GM19372 (cell line): ENCODE results near the gene ALDH18A1.
"Not testable (repeated sequence)": the region's sequence is repeated elsewhere in the genome, so short reads cannot be mapped to it uniquely, and the experiment has no call there.

ENCODE experiments used
- ATAC-seq: cut with Tn5 transposase; IDR thresholded peaks from one replicate; pipeline ENCODE4 v1.9.1; 2021; ENCODE audit warnings: mild to moderate bottlenecking, low read depth, moderate library complexity; ENCODE audit not compliant: unreplicated experiment

Gene ALDH18A1

GRCh38 chr10:95651346-95652060, 5.0 kb downstream of the ALDH18A1 start:
- no peak for ATAC-seq

DNA sequence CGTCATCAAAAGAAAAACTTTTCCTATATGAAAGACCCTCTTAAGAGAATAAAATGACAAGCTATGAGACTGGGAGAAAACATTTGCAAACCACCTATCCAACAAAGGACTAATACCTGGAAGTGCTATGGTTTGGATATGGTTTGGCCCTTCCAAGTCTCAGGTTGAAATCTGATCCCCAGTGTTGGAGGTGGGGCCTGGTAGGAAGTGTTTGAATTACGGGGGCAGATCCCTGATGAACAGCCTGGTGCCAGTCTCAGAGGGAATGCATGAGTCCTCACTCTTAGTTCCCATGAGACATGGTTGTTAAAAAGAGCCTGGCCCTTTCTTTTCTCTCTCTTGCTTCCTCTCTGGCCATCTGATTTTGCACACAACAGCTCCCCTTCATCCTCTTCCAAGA, 6.3 kb downstream of the ALDH18A1 start:
- ATAC-seq = no peak

- no peak for ATAC-seq
These were observed 8.4 kb downstream of the ALDH18A1 start for GRCh38 chr10:95648138-95648537.

- no peak for ATAC-seq
These were observed 10.4 kb downstream of the ALDH18A1 start for GRCh38 chr10:95646160-95646559.

DNA sequence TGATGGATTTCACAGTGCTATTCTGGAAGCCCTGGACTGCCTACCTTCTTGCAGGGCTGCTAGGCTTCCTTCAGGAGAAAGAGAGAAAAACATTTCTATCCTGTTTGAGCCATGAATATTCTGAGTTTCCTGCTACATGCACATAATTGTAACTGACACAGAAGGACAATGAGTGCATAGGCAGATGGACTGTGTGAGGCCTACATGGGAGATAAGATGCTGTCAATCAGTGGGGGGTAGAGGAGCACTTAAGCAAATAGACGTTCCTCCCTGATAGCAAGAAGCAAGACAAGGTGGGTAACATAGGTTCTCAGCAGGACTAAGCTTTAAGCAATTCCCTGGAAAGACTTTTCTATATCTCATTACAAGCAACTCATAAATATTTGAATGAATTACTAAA, 11.6 kb downstream of the ALDH18A1 start:
- no peak for ATAC-seq

DNA sequence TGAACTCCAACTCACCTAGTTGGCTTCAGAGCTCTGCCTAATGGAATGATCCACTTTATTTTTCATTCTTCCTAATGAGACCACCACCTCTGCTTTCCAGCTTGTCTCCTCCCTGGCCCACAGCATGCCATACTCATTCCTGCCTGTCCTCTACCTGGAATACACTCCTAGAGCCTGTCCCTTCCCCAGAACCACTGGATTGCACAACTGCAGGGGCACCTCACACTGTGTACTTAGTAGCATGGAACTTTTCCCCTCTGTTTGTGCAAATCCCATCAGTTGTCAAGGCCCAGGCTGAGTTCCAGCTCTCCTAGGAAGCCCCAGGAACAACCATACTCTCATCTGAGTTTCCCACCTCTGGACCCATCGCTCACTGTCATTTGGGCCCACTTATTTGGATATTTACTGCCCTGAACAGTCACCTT, 15.6 kb downstream of the ALDH18A1 start:
- no peak for ATAC-seq

DNA sequence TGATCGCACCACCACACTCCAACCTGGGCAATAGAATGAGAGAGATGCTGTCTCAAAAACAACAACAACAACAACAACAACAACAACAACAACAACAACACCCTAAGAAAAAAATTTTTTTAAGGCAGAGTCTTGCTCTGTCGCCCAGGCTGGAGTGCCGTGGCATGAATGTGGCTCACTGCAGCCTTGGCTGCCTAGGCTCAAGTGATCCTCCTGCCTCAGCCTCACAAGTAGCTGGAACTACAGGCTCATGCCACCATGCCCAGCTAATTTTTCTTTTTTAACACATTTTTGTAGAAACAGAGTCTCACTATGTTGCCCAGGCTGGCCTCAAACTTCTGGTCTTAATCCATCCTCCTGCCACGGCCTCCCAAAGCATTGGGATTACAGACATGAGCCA, 18.6 kb downstream of the ALDH18A1 start:
- ATAC-seq = no peak

GRCh38 chr10:95637140-95637539, 19.4 kb downstream of the ALDH18A1 start:
- no peak for ATAC-seq

GRCh38 chr10:95635319-95635733, 21.2 kb downstream of the ALDH18A1 start:
- no peak for ATAC-seq

DNA sequence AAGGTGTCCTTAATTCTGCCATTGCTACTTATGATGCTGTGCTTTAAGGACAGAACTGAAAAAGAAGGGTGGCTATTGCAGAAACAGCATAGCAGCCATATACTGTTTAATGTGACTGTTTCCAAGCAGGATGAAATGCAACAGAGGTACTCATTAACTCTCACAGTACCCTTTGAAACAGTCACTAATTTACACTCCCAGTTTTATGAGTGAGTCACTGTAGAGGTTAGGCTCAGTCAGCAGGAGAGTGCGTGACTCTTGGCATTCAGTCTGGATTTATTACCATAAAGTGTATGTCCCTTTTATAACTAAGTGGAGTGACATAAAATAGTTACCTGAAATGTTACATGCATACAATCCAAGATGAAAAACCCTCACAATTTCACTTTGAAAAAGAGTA, 27.7 kb downstream of the ALDH18A1 start:
- no peak for ATAC-seq

GRCh38 chr10:95626500-95626899, 30.0 kb downstream of the ALDH18A1 start:
- no peak for ATAC-seq

DNA sequence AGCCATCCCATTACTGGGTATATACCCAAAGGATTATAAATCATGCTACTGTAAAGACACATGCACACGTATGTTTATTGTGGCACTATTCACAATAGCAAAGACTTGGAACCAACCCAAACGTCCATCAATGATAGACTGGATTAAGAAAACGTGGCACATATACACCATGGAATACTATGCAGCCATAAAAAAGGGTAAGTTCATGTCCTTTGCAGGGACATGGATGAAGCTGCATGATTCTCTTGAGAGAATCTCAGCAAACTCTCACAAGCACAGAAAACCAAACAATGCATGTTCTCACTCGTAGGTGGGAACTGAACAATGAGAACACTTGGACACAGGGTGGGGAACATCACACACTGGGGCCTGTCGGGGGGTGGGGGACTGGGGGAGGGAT, 36.1 kb downstream of the ALDH18A1 start:
- ATAC-seq = not testable (repeated sequence)

DNA sequence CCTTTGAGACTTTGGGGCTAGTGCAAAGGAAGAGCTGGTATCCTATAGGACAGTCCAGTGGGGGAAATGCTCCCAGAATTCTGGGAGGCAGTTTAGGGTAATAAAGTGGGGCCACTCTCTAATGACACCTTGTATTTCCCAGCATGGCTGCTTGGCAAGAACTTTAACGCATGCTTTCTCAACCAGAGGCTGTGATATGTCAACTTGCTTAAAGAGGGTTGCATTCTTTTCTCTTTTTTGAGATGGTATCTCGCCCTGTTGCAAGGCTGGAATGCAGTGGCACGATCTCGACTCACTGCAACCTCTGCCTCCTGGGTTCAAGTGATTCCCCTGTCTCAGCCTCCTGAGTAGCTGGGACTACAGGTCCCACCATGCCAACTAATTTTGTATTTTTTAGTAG, 38.4 kb downstream of the ALDH18A1 start:
- ATAC-seq = no peak

- no peak for ATAC-seq
These were observed 40.1 kb downstream of the ALDH18A1 start for GRCh38 chr10:95616446-95616845.

GRCh38 chr10:95613330-95613729, 43.2 kb downstream of the ALDH18A1 start:
- ATAC-seq = no peak

- no peak for ATAC-seq
These were observed 45.8 kb downstream of the ALDH18A1 start for GRCh38 chr10:95610727-95611126.

- no peak for ATAC-seq
These were observed 49.6 kb downstream of the ALDH18A1 start for GRCh38 chr10:95606922-95607321.

GRCh38 chr10:95605163-95605562, 51.3 kb downstream of the ALDH18A1 start:
- no peak for ATAC-seq

GRCh38 chr10:95604630-95605029, 51.9 kb downstream of the ALDH18A1 start:
- ATAC-seq = no peak

DNA sequence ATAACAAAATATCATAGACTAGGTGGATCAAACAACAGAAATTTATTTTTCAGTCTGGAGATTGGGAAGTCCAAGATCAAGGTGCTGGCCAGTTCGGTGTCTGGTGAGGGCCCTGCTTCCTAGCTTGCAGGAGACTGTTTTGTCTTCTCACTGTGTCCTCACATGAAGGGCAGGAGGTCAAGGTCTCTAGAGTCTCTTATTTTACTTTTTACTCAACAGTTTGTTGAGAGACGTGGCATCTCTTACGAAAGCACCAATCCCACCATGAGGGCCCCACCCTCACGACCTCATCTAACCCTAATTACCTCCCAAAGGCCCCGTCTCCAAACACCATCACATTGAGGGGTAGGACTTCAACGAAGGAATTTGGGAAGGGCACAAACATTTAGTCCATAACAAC, 54.1 kb downstream of the ALDH18A1 start:
- ATAC-seq = no peak

- ATAC-seq = no peak
These were observed 55.3 kb downstream of the ALDH18A1 start for GRCh38 chr10:95601116-95601719.

DNA sequence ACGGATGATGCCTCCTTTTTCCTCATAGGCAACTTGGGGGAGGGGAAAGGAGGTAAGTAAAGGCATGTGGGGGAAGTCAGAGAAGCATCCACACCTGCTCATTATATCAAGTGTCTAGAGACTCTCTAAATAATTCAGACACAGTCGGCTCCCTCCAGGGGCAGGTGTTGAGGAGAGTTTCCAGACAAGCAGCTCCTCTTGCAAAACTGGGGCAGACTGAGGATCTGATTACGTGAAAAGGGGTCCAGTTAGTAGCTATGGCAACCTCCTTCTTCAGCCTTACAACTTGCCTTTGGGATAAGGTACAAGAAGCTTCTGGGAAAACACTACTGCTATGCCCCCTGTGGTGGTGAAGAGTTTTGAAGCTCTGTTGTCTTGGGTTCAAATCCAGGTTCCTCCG, 56.4 kb downstream of the ALDH18A1 start:
- no peak for ATAC-seq
